Erythroblast (primary cell): ENCODE results near the gene PRSS23.

ENCODE experiments used
- GATA1 ChIP-seq: IDR thresholded peaks from 2 replicates; pipeline ENCODE4 v1.6.1; 2011; ENCODE audit warnings: low read depth, mild to moderate bottlenecking, control low read depth, low read length, moderate library complexity
- POLR2A ChIP-seq: IDR thresholded peaks from 2 replicates; pipeline ENCODE4 v1.6.1; 2011; ENCODE audit warnings: mild to moderate bottlenecking, low read length

- TF ChIP-seq POLR2A (no peak), GATA1 (no peak)
Measured at GRCh38 chr11:86787656-86788055, 12.7 kb upstream of the PRSS23 start.
